Mesenchymal stem cell (in vitro differentiated cells and primary cell): ENCODE results near the gene AMMECR1.

Source experiments
- DNase-seq: peaks from one replicate; pipeline ENCODE4 v3.0.0-alpha.2; 2013
- H2AFZ ChIP-seq: one replicate; pipeline ENCODE4 v1.6.1; 2013; ENCODE audit warnings: low read depth, mild to moderate bottlenecking, control low read depth, inconsistent platforms, low read length, moderate library complexity
- H2AK5ac ChIP-seq: 2 replicates; pipeline ENCODE4 v1.6.1; 2013; ENCODE audit warnings: low read length, moderate library complexity, mild to moderate bottlenecking, inconsistent platforms; ENCODE audit not compliant: severe bottlenecking
- H2BK120ac ChIP-seq: one replicate; pipeline ENCODE4 v1.6.1; 2013; ENCODE audit warnings: low read depth, mild to moderate bottlenecking, inconsistent platforms, low read length, moderate library complexity
- H2BK12ac ChIP-seq, 2 experiments: one replicate each; pipeline ENCODE4 v1.6.1; 2013; ENCODE audit warnings: inconsistent platforms in 2 of 2, low read length in 2 of 2, mild to moderate bottlenecking in 2 of 2, moderate library complexity in 2 of 2, control low read depth in 1 of 2
- H2BK15ac ChIP-seq: one replicate; pipeline ENCODE4 v1.6.1; 2013; ENCODE audit warnings: mild to moderate bottlenecking, low read depth, inconsistent platforms; ENCODE audit not compliant: poor library complexity, severe bottlenecking
- H2BK5ac ChIP-seq: 2 replicates; pipeline ENCODE4 v1.6.1; 2013; ENCODE audit warnings: low read depth, mild to moderate bottlenecking, low read length, control low read depth, inconsistent platforms; ENCODE audit not compliant: poor library complexity, severe bottlenecking
- H3K14ac ChIP-seq, 2 experiments: one replicate each; pipeline ENCODE4 v1.6.1; 2013; ENCODE audit warnings: inconsistent platforms in 2 of 2, low read length in 2 of 2, control low read depth in 1 of 2, mild to moderate bottlenecking in 1 of 2, moderate library complexity in 1 of 2
- H3K18ac ChIP-seq, 2 experiments: one replicate each; pipeline ENCODE4 v1.6.1; 2013; ENCODE audit warnings: inconsistent platforms in 2 of 2, low read length in 2 of 2, control low read depth in 1 of 2, low read depth in 1 of 2, mild to moderate bottlenecking in 1 of 2
- H3K23ac ChIP-seq, 2 experiments: one replicate each; pipeline ENCODE4 v1.6.1; 2013; ENCODE audit warnings: inconsistent platforms in 2 of 2, low read length in 2 of 2, mild to moderate bottlenecking in 2 of 2, moderate library complexity in 2 of 2, control low read depth in 1 of 2
- H3K27ac ChIP-seq: 2 replicates; pipeline ENCODE4 v1.5.1; 2013; ENCODE audit warnings: mild to moderate bottlenecking, moderate library complexity, low read length, control low read depth, inconsistent platforms; ENCODE audit not compliant: poor library complexity, severe bottlenecking
- H3K27me3 ChIP-seq, 2 experiments: 2 replicates each; pipeline versions ENCODE4 v1.6.1 to v1.7.0; 2013; ENCODE audit warnings: low read length in 2 of 2, mild to moderate bottlenecking in 2 of 2, moderate library complexity in 2 of 2, control low read depth in 1 of 2, inconsistent platforms in 1 of 2; ENCODE audit not compliant: control insufficient read depth in 1 of 2, insufficient read depth in 1 of 2
- H3K36me3 ChIP-seq, 2 experiments: 2 replicates each; pipeline versions ENCODE4 v1.6.1 to v1.7.0; 2013; ENCODE audit warnings: low read length in 2 of 2, control low read depth in 1 of 2, inconsistent platforms in 1 of 2, low read depth in 1 of 2, mild to moderate bottlenecking in 1 of 2; ENCODE audit not compliant: insufficient read depth in 2 of 2, control insufficient read depth in 1 of 2
- H3K4ac ChIP-seq, 2 experiments: one replicate each; pipeline ENCODE4 v1.6.1; 2013; ENCODE audit warnings: inconsistent platforms in 2 of 2, low read length in 2 of 2, mild to moderate bottlenecking in 2 of 2, moderate library complexity in 2 of 2, control low read depth in 1 of 2, low read depth in 1 of 2
- H3K4me1 ChIP-seq: 2 replicates; pipeline ENCODE4 v1.6.1; 2013; ENCODE audit warnings: low read depth, low read length, control low read depth; ENCODE audit not compliant: control insufficient read depth, insufficient read depth
- H3K4me2 ChIP-seq: 2 replicates; pipeline ENCODE4 v1.6.1; 2013; ENCODE audit warnings: low read length, mild to moderate bottlenecking, inconsistent platforms; ENCODE audit not compliant: poor library complexity, severe bottlenecking
- H3K4me3 ChIP-seq, 2 experiments: 2 replicates each; pipeline versions ENCODE4 v1.5.1 to v1.7.0; 2013; ENCODE audit warnings: low read length in 2 of 2, mild to moderate bottlenecking in 2 of 2, control low read depth in 1 of 2, low read depth in 1 of 2; ENCODE audit not compliant: insufficient read depth in 1 of 2
- H3K79me1 ChIP-seq: replicated peaks from 2 replicates; pipeline ENCODE4 v1.6.1; 2013; ENCODE audit warnings: mild to moderate bottlenecking, control low read depth, low read length, inconsistent platforms; ENCODE audit not compliant: poor library complexity, severe bottlenecking
- H3K9ac ChIP-seq: 2 replicates; pipeline ENCODE4 v1.7.0; 2013; ENCODE audit warnings: mild to moderate bottlenecking, low read length, moderate library complexity
- H3K9me3 ChIP-seq: 2 replicates; pipeline ENCODE4 v1.7.0; 2013; ENCODE audit warnings: mild to moderate bottlenecking, low read length; ENCODE audit not compliant: control insufficient read depth
- H4K8ac ChIP-seq: one replicate; pipeline ENCODE4 v1.6.1; 2013; ENCODE audit warnings: inconsistent platforms, mild to moderate bottlenecking, low read length, moderate library complexity
- H4K91ac ChIP-seq: one replicate; pipeline ENCODE4 v1.6.1; 2013; ENCODE audit warnings: mild to moderate bottlenecking, low read length, inconsistent platforms
- WGBS: methylation state at CpG from one replicate; pipeline ENCODE4 v1.1.7; 2013; ENCODE audit warnings: mixed read lengths; 5-methylcytosine and 5-hydroxymethylcytosine counted together

The AMMECR1 gene

DNA sequence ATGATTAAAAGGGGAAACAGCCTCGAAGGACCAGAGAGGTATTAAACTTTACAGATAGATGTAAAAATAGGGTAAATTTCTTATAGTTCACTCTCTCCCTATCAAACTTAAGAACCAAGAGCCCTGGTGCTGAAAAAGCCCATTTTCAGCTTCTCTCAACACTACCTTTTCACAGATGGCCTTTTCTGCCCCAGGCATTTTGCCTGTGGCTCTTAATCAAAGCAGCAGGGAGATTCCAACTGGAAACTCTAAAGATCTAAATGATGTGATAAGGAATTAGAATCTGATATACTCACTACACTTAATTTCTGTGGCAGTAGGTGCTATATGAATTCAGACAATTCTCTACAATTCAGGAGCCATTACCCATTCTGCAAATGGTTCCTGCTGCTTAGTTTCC, 60.0 kb downstream of the AMMECR1 start:
- H2BK15ac ChIP-seq: no peak overlapping the region
- H3K9me3 ChIP-seq: no peaks in the 10 kb centered on the region
- no peak overlapping the region for H2BK12ac ChIP-seq
- H3K4me2 ChIP-seq: no peak overlapping the region
- no peak overlapping the region for H2AFZ ChIP-seq
- no peaks in the 10 kb centered on the region for H3K4me1 ChIP-seq
- no peak overlapping the region for H2AK5ac ChIP-seq
- no peak overlapping the region for H3K18ac ChIP-seq
- H3K4me3 ChIP-seq: no peak overlapping the region
- peaks cover 0 to 6% of the 10 kb centered on the region in 2 experiments for H3K27me3 ChIP-seq
- no peak overlapping the region for H3K9ac ChIP-seq
- no peak overlapping the region for H2BK5ac ChIP-seq
- no peak overlapping the region for H2BK120ac ChIP-seq
- no peak overlapping the region for H3K14ac ChIP-seq
- no peak overlapping the region for H3K4ac ChIP-seq
- DNase-seq: no peak
- no peak overlapping the region for H4K91ac ChIP-seq
- no peak overlapping the region for H3K27ac ChIP-seq
- WGBS: no CpG with 5 or more reads among the region's 1 CpG
- H3K36me3 ChIP-seq: no peaks in the 10 kb centered on the region
- H4K8ac ChIP-seq: no peak overlapping the region
- no peak overlapping the region for H3K23ac ChIP-seq
- H3K79me1 ChIP-seq: peaks cover 2% of the 10 kb centered on the region

DNA sequence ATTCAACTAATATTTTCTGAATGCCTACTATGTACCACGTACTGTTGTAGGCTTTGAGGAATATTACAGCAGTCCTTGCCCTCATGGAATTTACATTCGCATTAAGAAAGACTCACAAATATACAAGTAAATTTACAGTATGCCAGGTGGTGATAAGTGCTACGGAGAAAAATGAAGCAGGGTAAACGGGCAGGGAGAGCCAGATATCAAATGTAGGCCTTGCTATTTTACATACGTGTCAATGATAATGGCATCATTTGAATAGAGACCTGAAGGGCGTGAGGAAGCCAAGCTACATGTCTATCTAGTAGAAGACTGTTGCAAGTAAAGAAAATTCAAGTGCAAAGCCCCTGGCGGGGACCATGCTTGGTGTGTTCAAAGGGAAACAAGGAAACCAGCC, 65.2 kb downstream of the AMMECR1 start:
- Histone ChIP-seq H3K23ac (no peak overlapping the region), H3K18ac (no peak overlapping the region), H2BK15ac (no peak overlapping the region), H4K8ac (no peak overlapping the region), H3K9me3 (no peaks in the 10 kb centered on the region), H2BK5ac (no peak overlapping the region), H3K4ac (no peak overlapping the region), H3K27me3 (peaks cover 0 to 20% of the 10 kb centered on the region in 2 experiments), H3K4me2 (no peak overlapping the region), H2AFZ (no peak overlapping the region), H3K79me1 (peaks cover 2% of the 10 kb centered on the region), H3K4me1 (no peaks in the 10 kb centered on the region), H3K27ac (no peak overlapping the region), H3K9ac (no peak overlapping the region), H3K14ac (no peak overlapping the region), H3K36me3 (no peaks in the 10 kb centered on the region), H3K4me3 (no peak overlapping the region), H2AK5ac (no peak overlapping the region), H2BK120ac (no peak overlapping the region), H2BK12ac (no peak overlapping the region), H4K91ac (no peak overlapping the region)
- no peak for DNase-seq
- 98% methylated on average over 5 of the region's 7 CpGs for WGBS

DNA sequence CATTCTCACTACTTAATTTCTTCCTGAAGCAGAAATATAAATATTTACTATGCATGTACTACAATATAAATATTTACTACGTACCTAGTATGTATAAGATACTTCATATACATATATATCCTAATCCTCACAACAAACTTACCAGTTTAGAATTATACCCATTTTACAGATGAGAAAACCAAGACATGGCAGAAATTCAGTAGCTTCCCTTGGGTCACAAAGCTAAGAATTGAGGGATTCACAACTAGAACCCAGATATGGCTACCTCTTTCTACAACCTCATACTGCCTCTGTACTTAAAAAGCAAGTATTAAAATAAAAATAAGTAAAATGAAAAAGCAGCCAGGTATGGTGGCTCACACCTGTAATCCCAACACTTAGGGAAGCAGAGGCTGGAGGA, 65.9 kb downstream of the AMMECR1 start:
- H3K9ac ChIP-seq: no peak overlapping the region
- H2AK5ac ChIP-seq: no peak overlapping the region
- no peak overlapping the region for H2BK120ac ChIP-seq
- no peak overlapping the region for H3K14ac ChIP-seq
- 100% methylated on average over 1 of the region's 1 CpG for WGBS
- H3K27me3 ChIP-seq: peaks cover 0 to 20% of the 10 kb centered on the region in 2 experiments
- no peak overlapping the region for H2BK12ac ChIP-seq
- no peak overlapping the region for H3K4me2 ChIP-seq
- H3K4me3 ChIP-seq: no peak overlapping the region
- H3K36me3 ChIP-seq: no peaks in the 10 kb centered on the region
- H3K4me1 ChIP-seq: no peaks in the 10 kb centered on the region
- H3K27ac ChIP-seq: no peak overlapping the region
- no peak overlapping the region for H3K18ac ChIP-seq
- peaks cover 2% of the 10 kb centered on the region for H3K79me1 ChIP-seq
- no peak overlapping the region for H4K8ac ChIP-seq
- no peak overlapping the region for H3K4ac ChIP-seq
- H4K91ac ChIP-seq: no peak overlapping the region
- H3K9me3 ChIP-seq: no peaks in the 10 kb centered on the region
- no peak for DNase-seq
- H3K23ac ChIP-seq: no peak overlapping the region
- no peak overlapping the region for H2BK5ac ChIP-seq
- H2BK15ac ChIP-seq: no peak overlapping the region
- H2AFZ ChIP-seq: no peak overlapping the region

DNA sequence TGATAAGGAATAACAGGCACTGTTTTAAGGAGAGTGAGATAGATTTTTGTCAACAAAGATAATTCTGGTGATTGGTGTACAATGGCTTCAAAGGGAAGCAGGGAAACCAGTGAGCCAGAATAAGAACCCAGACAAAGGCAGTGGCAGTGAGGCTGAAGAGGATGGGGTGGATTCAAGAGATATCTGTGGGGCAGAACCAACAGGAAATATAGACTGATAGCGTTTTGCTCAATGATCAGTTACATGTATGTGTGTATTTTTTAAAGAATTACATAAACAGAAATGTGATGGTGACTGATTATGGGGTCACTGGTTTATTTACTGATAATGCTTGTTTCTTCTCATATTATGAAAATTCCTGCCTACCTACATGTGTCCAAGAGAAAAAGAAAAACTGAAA, 66.4 kb downstream of the AMMECR1 start:
- Histone ChIP-seq H4K91ac (no peak overlapping the region), H3K14ac (no peak overlapping the region), H2AFZ (no peak overlapping the region), H3K4ac (no peak overlapping the region), H2AK5ac (no peak overlapping the region), H3K27ac (no peak overlapping the region), H2BK15ac (no peak overlapping the region), H2BK5ac (no peak overlapping the region), H3K9ac (no peak overlapping the region), H3K18ac (no peak overlapping the region), H2BK12ac (no peak overlapping the region), H2BK120ac (no peak overlapping the region), H3K27me3 (peaks cover 0 to 20% of the 10 kb centered on the region in 2 experiments), H3K79me1 (peaks cover 2% of the 10 kb centered on the region), H3K23ac (no peak overlapping the region), H3K4me2 (no peak overlapping the region), H3K36me3 (no peaks in the 10 kb centered on the region), H3K9me3 (no peaks in the 10 kb centered on the region), H3K4me3 (no peak overlapping the region), H4K8ac (no peak overlapping the region), H3K4me1 (no peaks in the 10 kb centered on the region)
- WGBS: no CpG with 5 or more reads among the region's 1 CpG
- DNase-seq: no peak
